SK-N-SH treated with all-trans-retinoic acid at 6 μM for 48 hours (cell line): Measurements from ENCODE around the gene CTSE.

Experiments
- ATAC-seq: fragments of 200-7000 bp; cut with Tn5 transposase; 3 replicates; pipeline ENCODE4 v1.9.1; 2020; ENCODE audit warnings: mild to moderate bottlenecking, moderate library complexity
- ARNTL ChIP-seq: fragments of 450-650 bp; formaldehyde crosslinking; IDR thresholded peaks from 2 replicates; pipeline ENCODE4 v1.5.0; 2020; ENCODE audit warnings: low read depth, mild to moderate bottlenecking, moderate library complexity, borderline replicate concordance
- BACH2 ChIP-seq: fragments of 250-450 bp; sonication (Bioruptor Pico); IDR thresholded peaks from 2 replicates; pipeline ENCODE4 v1.9.0; 2021; ENCODE audit warnings: mild to moderate bottlenecking, borderline replicate concordance
- CREB5 ChIP-seq: fragments of 250-450 bp; sonication (Bioruptor Pico); IDR thresholded peaks from 2 replicates; pipeline ENCODE4 v1.5.1; 2020; ENCODE audit warnings: low read depth, mild to moderate bottlenecking, moderate library complexity
- CSDC2 ChIP-seq: fragments of 250-450 bp; sonication (Bioruptor Pico); IDR thresholded peaks from 2 replicates; pipeline ENCODE4 v1.5.0; 2020; ENCODE audit warnings: mild to moderate bottlenecking, moderate library complexity
- CSRNP3 ChIP-seq: fragments of 250-450 bp; sonication (Bioruptor Pico); IDR thresholded peaks from 2 replicates; pipeline ENCODE4 v1.5.1; 2021; ENCODE audit warnings: mild to moderate bottlenecking, moderate library complexity
- ESRRG ChIP-seq: fragments of 250-450 bp; sonication (Bioruptor Pico); IDR thresholded peaks from 2 replicates; pipeline ENCODE4 v1.6.1; 2021; ENCODE audit warnings: mild to moderate bottlenecking
- GLIS3 ChIP-seq: fragments of 250-450 bp; sonication (Bioruptor Pico); IDR thresholded peaks from 2 replicates; pipeline ENCODE4 v1.5.0; 2020; ENCODE audit warnings: mild to moderate bottlenecking, moderate library complexity
- OSR1 ChIP-seq: fragments of 250-450 bp; sonication (Bioruptor Pico); IDR thresholded peaks from 2 replicates; pipeline ENCODE4 v1.8.0; 2022; ENCODE audit warnings: moderate library complexity, mild to moderate bottlenecking, inconsistent platforms
- PATZ1 ChIP-seq: fragments of 250-450 bp; sonication (Bioruptor Pico); IDR thresholded peaks from 2 replicates; pipeline ENCODE4 v1.8.0; 2020; ENCODE audit warnings: mild to moderate bottlenecking, moderate library complexity, borderline replicate concordance
- POU6F1 ChIP-seq: fragments of 250-450 bp; sonication (Bioruptor Pico); IDR thresholded peaks from 2 replicates; pipeline ENCODE4 v1.8.0; 2021; ENCODE audit warnings: low read depth, mild to moderate bottlenecking, moderate library complexity, borderline replicate concordance
- PPARA ChIP-seq: fragments of 250-450 bp; sonication (Bioruptor Pico); IDR thresholded peaks from 2 replicates; pipeline ENCODE4 v1.5.0; 2020; ENCODE audit warnings: mild to moderate bottlenecking, borderline replicate concordance
- RARB ChIP-seq: fragments of 250-450 bp; sonication (Bioruptor Pico); IDR thresholded peaks from 2 replicates; pipeline ENCODE4 v1.8.0; 2021; ENCODE audit warnings: mild to moderate bottlenecking, moderate library complexity
- TCF4 ChIP-seq: fragments of 250-450 bp; sonication (Bioruptor Pico); IDR thresholded peaks from 2 replicates; pipeline ENCODE4 v1.8.0; 2021; ENCODE audit warnings: mild to moderate bottlenecking, moderate library complexity, borderline replicate concordance
- TOX ChIP-seq: fragments of 250-450 bp; sonication (Bioruptor Pico); IDR thresholded peaks from 2 replicates; pipeline ENCODE4 v1.8.0; 2021; ENCODE audit warnings: mild to moderate bottlenecking, moderate library complexity, borderline replicate concordance
- ZC3H10 ChIP-seq: fragments of 250-450 bp; sonication (Bioruptor Pico); IDR thresholded peaks from 2 replicates; pipeline ENCODE4 v1.5.1; 2021; ENCODE audit warnings: mild to moderate bottlenecking, moderate library complexity
- ZFP3 ChIP-seq: fragments of 250-450 bp; sonication (Bioruptor Pico); IDR thresholded peaks from 2 replicates; pipeline ENCODE4 v1.5.0; 2020; ENCODE audit warnings: mild to moderate bottlenecking, moderate library complexity
- ZFP30 ChIP-seq: fragments of 450-650 bp; formaldehyde crosslinking; IDR thresholded peaks from 2 replicates; pipeline ENCODE4 v1.5.0; 2022; ENCODE audit warnings: mild to moderate bottlenecking, moderate library complexity
- ZNF70 ChIP-seq: fragments of 450-650 bp; formaldehyde crosslinking; IDR thresholded peaks from 2 replicates; pipeline ENCODE4 v1.5.0; 2020; ENCODE audit warnings: mild to moderate bottlenecking, moderate library complexity
- ZNF8 ChIP-seq: fragments of 450-650 bp; formaldehyde crosslinking; IDR thresholded peaks from 2 replicates; pipeline ENCODE4 v1.5.0; 2020; ENCODE audit warnings: mild to moderate bottlenecking, moderate library complexity
- TF ChIP-seq, protein P1 (sequence below): fragments of 250-450 bp; sonication (Bioruptor Pico); IDR thresholded peaks from 2 replicates; pipeline ENCODE4 v1.5.0; 2020; ENCODE audit warnings: mild to moderate bottlenecking, moderate library complexity

The CTSE gene

GRCh38 chr1:206021008-206021625 is 2.6 kb downstream of the CTSE start:
- TF ChIP-seq, protein P1, sequence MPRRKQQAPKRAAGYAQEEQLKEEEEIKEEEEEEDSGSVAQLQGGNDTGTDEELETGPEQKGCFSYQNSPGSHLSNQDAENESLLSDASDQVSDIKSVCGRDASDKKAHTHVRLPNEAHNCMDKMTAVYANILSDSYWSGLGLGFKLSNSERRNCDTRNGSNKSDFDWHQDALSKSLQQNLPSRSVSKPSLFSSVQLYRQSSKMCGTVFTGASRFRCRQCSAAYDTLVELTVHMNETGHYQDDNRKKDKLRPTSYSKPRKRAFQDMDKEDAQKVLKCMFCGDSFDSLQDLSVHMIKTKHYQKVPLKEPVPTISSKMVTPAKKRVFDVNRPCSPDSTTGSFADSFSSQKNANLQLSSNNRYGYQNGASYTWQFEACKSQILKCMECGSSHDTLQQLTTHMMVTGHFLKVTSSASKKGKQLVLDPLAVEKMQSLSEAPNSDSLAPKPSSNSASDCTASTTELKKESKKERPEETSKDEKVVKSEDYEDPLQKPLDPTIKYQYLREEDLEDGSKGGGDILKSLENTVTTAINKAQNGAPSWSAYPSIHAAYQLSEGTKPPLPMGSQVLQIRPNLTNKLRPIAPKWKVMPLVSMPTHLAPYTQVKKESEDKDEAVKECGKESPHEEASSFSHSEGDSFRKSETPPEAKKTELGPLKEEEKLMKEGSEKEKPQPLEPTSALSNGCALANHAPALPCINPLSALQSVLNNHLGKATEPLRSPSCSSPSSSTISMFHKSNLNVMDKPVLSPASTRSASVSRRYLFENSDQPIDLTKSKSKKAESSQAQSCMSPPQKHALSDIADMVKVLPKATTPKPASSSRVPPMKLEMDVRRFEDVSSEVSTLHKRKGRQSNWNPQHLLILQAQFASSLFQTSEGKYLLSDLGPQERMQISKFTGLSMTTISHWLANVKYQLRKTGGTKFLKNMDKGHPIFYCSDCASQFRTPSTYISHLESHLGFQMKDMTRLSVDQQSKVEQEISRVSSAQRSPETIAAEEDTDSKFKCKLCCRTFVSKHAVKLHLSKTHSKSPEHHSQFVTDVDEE = no peak
- TF ChIP-seq ZFP3 (no peak), ZFP30 (CRISPR knock-in tag) (no peak), ZNF8 (no peak), POU6F1 (CRISPR knock-in tag) (no peak), ZC3H10 (no peak), CSDC2 (CRISPR knock-in tag) (no peak), ARNTL (CRISPR knock-in tag) (no peak), CSRNP3 (CRISPR knock-in tag) (no peak), GLIS3 (CRISPR knock-in tag) (no peak), ESRRG (CRISPR knock-in tag) (no peak), RARB (CRISPR knock-in tag) (no peak), OSR1 (CRISPR knock-in tag) (no peak), ZNF70 (CRISPR knock-in tag) (no peak)
- no peak for ATAC-seq

DNA sequence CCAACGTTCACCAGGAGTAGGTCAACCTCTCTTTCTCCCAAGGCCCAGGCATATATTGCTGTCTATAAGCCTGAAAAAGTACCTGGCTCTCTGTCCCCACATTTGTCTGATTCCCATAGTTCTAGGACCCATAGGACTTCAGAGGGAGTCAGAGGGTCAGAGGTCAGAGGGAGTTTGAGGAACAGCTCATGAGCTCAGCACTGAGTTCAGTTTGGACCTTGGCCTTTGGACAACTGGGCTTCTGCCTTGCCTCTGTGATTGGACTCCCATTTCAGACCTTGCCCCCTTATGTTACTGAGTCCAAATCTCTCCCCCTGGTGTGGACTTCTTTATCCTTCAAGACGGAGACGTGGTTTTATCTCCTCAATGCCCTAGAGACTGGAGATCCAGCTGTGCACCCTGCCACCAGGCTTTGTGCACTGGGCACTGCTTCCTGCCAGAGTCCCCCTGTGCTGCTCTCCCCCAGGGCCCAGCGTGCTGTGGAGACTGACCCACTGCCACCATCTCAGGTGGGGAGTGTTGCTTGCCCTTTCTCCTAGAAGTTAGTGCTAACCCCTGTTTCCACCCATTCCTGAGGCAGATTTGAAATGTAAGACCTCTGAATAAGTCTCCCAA is 3.2 kb downstream of the CTSE start:
- no peak for TF ChIP-seq PATZ1 (CRISPR knock-in tag)
- no peak for TF ChIP-seq ZNF70 (CRISPR knock-in tag)
- TF ChIP-seq GLIS3 (CRISPR knock-in tag) = no peak
- TF ChIP-seq ZNF8 = no peak
- no peak for TF ChIP-seq ZFP30 (CRISPR knock-in tag)
- TF ChIP-seq RARB (CRISPR knock-in tag) = no peak
- TF ChIP-seq TCF4 (CRISPR knock-in tag) = no peak
- no peak for TF ChIP-seq BACH2 (CRISPR knock-in tag)
- no peak for TF ChIP-seq ESRRG (CRISPR knock-in tag)
- TF ChIP-seq CREB5 (CRISPR knock-in tag) = no peak
- no peak for TF ChIP-seq OSR1 (CRISPR knock-in tag)
- TF ChIP-seq TOX = no peak
- no peak for TF ChIP-seq PPARA (CRISPR knock-in tag)
- TF ChIP-seq, protein P1 = no peak
- ATAC-seq = no peak
